Transverse colon (tissue), 3 donors: Measurements from ENCODE around the gene NFKB1.

Experiments
- EP300 ChIP-seq: sonication (generic); formaldehyde crosslinking; IDR thresholded peaks from one replicate; pipeline ENCODE4 v1.6.1; 2017; ENCODE audit warnings: antibody characterized with exemption, low read depth
- TF ChIP-seq, protein P1 (sequence below), 5 experiments: fragments of 200-600 bp in 3 of 5; fragments of 450-650 bp in 2 of 5; sonication (generic) in 3 of 5; IDR thresholded peaks; 1 replicate in 2 of 5; 2 replicates in 3 of 5; pipeline ENCODE4 v1.5.1; 2016 to 2017; ENCODE audit warnings: antibody characterized with exemption in 5 of 5, inconsistent platforms in 3 of 5, mild to moderate bottlenecking in 2 of 5, moderate library complexity in 1 of 5

DNA sequence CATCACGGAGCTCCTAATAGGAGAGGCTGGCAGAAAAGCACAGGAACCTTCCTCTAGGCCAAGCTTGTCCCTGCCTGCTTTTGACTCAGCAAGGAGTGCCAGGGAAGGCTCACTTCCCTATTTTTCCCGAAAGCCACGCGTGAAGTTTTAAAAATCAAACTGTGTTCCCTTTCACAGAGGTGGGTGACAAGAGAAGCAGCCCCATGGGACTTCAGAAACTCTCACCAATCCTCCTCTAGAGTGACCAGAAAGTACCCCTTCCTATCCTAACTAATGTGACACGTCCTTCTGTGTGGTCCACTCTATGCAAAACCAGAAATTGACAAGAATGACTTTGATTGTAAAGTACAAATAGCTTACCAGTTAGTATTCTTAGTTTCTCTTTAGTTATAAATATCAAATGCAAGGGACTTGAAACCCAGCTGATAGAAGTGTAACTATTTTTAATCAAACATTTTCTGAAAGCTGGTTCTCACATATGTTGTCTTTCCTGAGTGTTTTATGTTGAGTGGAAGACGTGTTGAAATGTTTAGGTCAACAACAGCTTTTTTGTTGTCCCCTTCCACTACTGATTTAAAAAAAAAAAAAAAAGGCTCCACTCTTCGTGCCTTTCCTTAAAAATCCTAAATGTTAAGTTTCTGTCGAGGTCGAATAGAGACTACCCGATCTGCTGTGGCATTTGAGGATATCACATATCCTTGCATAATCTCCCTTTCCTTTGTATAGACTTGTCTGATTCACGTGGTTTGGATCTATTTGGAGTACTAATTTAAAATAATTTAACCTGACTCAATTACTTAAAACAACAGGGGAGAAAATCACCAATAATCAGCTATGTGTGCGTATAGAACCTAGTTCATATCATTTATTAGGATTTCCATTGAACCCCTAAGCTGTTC, 42.1 kb downstream of the NFKB1 start:
- TF ChIP-seq, protein P1, sequence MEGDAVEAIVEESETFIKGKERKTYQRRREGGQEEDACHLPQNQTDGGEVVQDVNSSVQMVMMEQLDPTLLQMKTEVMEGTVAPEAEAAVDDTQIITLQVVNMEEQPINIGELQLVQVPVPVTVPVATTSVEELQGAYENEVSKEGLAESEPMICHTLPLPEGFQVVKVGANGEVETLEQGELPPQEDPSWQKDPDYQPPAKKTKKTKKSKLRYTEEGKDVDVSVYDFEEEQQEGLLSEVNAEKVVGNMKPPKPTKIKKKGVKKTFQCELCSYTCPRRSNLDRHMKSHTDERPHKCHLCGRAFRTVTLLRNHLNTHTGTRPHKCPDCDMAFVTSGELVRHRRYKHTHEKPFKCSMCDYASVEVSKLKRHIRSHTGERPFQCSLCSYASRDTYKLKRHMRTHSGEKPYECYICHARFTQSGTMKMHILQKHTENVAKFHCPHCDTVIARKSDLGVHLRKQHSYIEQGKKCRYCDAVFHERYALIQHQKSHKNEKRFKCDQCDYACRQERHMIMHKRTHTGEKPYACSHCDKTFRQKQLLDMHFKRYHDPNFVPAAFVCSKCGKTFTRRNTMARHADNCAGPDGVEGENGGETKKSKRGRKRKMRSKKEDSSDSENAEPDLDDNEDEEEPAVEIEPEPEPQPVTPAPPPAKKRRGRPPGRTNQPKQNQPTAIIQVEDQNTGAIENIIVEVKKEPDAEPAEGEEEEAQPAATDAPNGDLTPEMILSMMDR (IDR thresholded peaks at IDR 0.05): no peak
- no peak for TF ChIP-seq EP300
